Measurements from ENCODE around the gene RXRA.

The RXRA gene

DNA sequence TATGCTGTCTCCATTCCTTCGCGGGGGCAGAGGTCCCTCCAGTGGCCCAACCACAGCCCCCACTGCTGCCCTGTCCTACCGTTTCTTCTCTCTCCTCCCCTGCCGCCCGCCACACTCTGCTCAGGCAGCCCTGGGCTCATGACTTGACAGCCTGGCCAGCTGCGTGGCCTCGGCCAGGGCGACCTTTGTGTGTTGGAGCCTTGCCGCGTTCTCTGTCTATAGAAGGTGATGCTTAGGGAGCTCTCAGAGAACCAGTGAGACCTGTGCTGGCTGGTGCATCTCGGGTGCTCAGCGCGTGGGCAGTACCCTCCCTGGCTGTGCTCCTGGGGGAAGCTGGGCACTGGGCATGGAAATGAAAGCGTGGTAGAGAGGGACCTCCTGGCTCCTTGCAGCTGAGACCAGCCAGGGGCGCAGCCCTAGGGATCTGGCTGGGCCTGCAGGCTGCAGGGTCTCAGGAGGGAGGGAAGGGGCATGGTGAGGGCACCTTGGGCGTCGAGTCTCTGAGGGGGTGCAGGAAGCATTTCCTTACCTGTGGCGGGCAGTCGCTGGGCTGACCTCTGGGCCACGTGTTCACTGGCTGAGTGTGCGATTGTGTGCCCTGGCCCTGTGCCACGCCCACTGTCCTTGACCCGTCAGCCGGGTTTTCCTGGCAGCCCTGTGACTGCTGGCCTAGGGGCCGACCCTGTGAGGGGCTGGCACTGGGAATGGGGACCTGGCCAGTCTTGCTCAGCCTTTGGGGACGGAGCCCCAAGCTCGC lies 50.3 kb downstream of the RXRA start:
- TF ChIP-seq, protein P1, sequence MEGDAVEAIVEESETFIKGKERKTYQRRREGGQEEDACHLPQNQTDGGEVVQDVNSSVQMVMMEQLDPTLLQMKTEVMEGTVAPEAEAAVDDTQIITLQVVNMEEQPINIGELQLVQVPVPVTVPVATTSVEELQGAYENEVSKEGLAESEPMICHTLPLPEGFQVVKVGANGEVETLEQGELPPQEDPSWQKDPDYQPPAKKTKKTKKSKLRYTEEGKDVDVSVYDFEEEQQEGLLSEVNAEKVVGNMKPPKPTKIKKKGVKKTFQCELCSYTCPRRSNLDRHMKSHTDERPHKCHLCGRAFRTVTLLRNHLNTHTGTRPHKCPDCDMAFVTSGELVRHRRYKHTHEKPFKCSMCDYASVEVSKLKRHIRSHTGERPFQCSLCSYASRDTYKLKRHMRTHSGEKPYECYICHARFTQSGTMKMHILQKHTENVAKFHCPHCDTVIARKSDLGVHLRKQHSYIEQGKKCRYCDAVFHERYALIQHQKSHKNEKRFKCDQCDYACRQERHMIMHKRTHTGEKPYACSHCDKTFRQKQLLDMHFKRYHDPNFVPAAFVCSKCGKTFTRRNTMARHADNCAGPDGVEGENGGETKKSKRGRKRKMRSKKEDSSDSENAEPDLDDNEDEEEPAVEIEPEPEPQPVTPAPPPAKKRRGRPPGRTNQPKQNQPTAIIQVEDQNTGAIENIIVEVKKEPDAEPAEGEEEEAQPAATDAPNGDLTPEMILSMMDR (IDR thresholded peaks at IDR 0.05) = no peak
- Histone ChIP-seq H3K27me3 (no peaks in the 10 kb centered on the region), H3K9me3 (no peaks in the 10 kb centered on the region), H3K4me3 (ENCODE audit: low read depth in 1 of 2, low read length in 1 of 2) (peak overlapping the region; percentile 50 to 56), H3K36me3 (no peaks in the 10 kb centered on the region), H3K4me1 (ENCODE audit: control insufficient read depth in 1 of 2, insufficient read depth in 1 of 2, low read depth in 1 of 2, low read length in 1 of 2) (peaks cover 98 to 100% of the 10 kb centered on the region in 2 experiments), H3K27ac (peak overlapping the region; percentile 99)

DNA sequence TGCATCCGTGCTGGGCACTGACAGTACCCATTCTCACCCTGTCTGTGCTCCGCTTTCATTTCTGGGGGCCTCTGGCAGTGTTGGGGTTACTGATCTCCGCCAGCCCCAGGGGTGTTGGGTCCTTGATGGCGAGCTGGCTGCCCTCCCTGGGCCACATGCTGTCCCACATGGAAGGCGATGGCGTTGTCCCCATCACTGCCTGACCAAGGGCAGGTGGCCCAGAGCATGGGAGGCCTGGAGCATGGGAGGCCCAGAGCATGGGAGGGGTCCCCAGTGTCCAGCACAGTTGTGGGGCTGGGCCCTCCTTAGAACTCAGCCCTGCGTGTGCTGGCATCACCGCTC lies 50.9 kb downstream of the RXRA start:
- H3K36me3 ChIP-seq = no peaks in the 10 kb centered on the region
- peaks cover 97 to 100% of the 10 kb centered on the region in 2 experiments for H3K4me1 ChIP-seq (ENCODE audit: control insufficient read depth in 1 of 2, insufficient read depth in 1 of 2, low read depth in 1 of 2, low read length in 1 of 2)
- no peaks in the 10 kb centered on the region for H3K9me3 ChIP-seq
- peak overlapping the region; percentile 73 for H3K27ac ChIP-seq
- peak overlapping the region in 1 of 2 experiments; percentile 48 for H3K4me3 ChIP-seq (ENCODE audit: low read depth in 1 of 2, low read length in 1 of 2)
- no peaks in the 10 kb centered on the region for H3K27me3 ChIP-seq
- TF ChIP-seq, protein P1 (IDR thresholded peaks at IDR 0.05) = no peak

DNA sequence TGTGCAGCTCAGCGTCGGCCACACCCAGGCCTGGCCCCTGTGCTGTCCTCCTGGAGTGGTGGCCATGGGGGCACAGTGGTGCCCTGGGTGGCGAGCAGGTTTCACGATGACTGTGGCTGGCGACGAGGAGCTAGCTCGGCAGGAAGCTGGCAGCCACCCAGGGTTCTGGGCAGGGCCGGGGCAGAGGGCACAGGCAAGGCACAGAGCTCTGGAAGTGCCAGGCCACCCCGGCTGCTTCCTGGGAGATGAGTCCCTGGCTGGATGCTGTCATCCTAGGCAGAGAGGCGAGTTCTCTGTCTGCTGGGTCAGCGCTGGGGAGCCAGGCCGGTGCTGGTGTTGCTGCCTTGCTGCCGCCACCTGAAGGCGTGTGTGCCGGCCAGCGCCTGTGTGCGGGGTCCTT lies 51.7 kb downstream of the RXRA start:
- Histone ChIP-seq H3K36me3 (no peaks in the 10 kb centered on the region), H3K27me3 (no peaks in the 10 kb centered on the region), H3K9me3 (no peaks in the 10 kb centered on the region), H3K4me1 (ENCODE audit: control insufficient read depth in 1 of 2, insufficient read depth in 1 of 2, low read depth in 1 of 2, low read length in 1 of 2) (peaks cover 97 to 100% of the 10 kb centered on the region in 2 experiments), H3K4me3 (ENCODE audit: low read depth in 1 of 2, low read length in 1 of 2) (peak overlapping the region in 1 of 2 experiments; percentile 48), H3K27ac (peak overlapping the region; percentile 73)
- TF ChIP-seq, protein P1 (IDR thresholded peaks at IDR 0.05) = no peak

DNA sequence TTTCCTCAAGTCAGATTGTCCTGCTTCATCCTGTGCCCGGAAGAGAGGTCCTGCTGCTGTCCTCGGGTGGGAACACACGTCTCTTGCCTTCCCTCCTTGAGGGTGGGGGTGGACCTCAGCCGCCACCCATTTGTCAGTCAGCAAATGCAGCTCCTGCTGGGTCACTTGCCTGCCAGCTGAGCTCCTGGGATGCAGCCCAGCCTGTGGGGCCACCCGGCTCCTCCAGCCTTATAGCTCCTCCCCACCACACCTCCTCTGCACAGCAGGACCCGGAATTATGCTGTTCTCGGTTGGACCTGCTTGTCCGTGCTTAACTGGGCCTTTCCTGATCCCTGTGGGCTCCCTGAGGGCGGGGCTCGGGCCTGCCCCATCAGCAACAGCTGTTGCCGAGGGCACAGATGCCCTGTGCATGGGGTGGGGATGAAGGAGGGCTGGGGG lies 52.7 kb downstream of the RXRA start:
- H3K9me3 ChIP-seq = no peaks in the 10 kb centered on the region
- H3K27ac ChIP-seq = peak overlapping the region; percentile 73
- peaks cover 97 to 100% of the 10 kb centered on the region in 2 experiments for H3K4me1 ChIP-seq (ENCODE audit: control insufficient read depth in 1 of 2, insufficient read depth in 1 of 2, low read depth in 1 of 2, low read length in 1 of 2)
- TF ChIP-seq, protein P1 (IDR thresholded peaks at IDR 0.05) = no peak
- H3K36me3 ChIP-seq = no peaks in the 10 kb centered on the region
- no peaks in the 10 kb centered on the region for H3K27me3 ChIP-seq
- H3K4me3 ChIP-seq (ENCODE audit: low read depth in 1 of 2, low read length in 1 of 2) = no peak overlapping the region

DNA sequence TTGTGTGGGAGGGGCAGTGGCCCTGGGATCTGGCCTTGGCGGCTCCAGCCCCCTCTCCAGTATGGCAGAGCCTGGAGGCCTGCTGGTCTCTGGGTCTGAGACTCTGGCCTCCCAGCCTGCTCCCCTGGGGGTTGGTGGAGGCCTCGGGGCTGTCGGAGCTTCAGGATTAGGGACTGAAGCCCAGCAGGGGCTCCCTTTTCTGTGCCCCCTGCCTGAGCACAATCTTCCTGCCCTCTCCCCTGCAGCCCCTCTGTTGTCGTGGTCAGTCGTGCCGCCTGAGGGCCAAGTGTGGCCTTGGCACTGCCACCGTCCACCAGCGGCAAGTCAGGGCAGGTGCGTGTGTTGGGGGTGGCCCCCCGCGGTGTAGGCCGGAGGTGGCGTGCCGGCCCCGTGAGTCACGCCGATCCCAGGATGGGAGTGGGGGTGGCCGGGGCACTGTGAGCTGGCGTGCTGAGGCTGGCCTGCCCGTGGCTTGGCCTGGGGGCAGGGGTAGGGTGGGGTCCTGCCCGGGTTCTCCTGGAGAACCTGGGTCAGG lies 53.6 kb downstream of the RXRA start:
- H3K9me3 ChIP-seq = no peaks in the 10 kb centered on the region
- peaks cover 97 to 100% of the 10 kb centered on the region in 2 experiments for H3K4me1 ChIP-seq (ENCODE audit: control insufficient read depth in 1 of 2, insufficient read depth in 1 of 2, low read depth in 1 of 2, low read length in 1 of 2)
- H3K36me3 ChIP-seq = no peaks in the 10 kb centered on the region
- H3K27me3 ChIP-seq = no peaks in the 10 kb centered on the region
- no peak overlapping the region for H3K4me3 ChIP-seq (ENCODE audit: low read depth in 1 of 2, low read length in 1 of 2)
- H3K27ac ChIP-seq = peak overlapping the region; percentile 94
- TF ChIP-seq, protein P1 (IDR thresholded peaks at IDR 0.05) = no peak
